Measurements from ENCODE around the gene UBAC1. TPM values are rescaled to one million over a fixed set of nuclear protein-coding genes. Genes with fewer than 3 reads are reported as not detected.
A peak's percentile ranks its signal among the peaks of the same experiment; 100 is the strongest.

UBAC1 gene
- 10 to 100 TPM; 64.9 to 65.7 TPM for total RNA-seq
- long read RNA-seq, transcript UBAC1-201 (10 exons, 1,867 nt) = major isoform, 131 of 159 reads
- long read RNA-seq, partial matches to known transcripts = 7 of 159 reads
- long read RNA-seq, other reads (novel, unspliced or antisense) = 20 of 159 reads

DNA sequence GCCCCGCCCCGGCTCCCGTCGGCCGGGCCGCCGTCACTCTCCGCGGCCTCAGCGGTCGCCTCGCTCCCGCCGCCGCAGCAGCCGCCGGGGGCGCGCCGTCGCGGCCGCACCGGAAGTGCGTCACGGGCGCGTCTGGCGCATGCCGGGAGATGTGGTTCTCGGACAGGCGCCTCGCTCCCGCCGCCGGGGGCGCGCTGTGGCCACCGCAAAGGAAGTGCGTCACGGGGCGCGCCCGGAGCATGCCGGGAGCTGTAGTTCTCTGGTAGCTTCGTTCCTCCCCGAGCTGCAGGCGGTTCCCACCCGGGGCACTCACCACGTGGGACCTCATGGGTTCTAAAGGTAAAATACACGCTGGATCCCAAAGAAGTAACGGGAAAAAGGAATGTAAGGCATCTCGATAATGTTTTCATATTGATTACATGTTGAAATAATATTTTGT, at the start of gene UBAC1:
Gene UBAC1, minus strand, starts transcription at position 97 of the 439 bp plus-strand sequence. CDS start 211 bp downstream, outside the sequence.
- DNase-seq = peak; percentile 98
- intact Hi-C loops (cut with DNase I) = no loop called here
- ATAC-seq = peak; percentile 92 to 94

- DNase-seq (peak; percentile 69), ATAC-seq (peak; percentile 29 to 42)
- intact Hi-C loops (cut with DNase I) = no loop called here
Measured at GRCh38 chr9:136010615-136011361, 49.6 kb upstream of the UBAC1 start.

DNA sequence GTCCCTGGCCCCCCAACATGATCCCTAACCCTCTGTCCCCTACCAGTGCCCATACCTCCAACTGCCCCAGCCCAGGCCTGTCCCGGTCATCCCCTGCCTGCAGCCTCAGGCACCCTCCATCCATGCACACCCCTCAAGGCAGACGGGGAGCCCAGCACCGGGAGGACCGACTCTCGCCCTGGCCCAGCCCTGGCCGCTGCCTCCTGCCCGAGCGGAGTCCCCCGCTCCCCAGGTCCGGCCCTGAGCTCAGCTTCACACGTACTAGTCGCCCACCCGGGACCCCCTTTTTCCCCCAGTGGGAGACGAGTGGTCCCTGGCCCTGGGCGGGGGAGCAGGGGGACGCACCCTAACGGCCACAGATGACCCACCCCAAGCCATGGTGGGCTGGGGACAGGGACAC, 49.0 kb upstream of the UBAC1 start:
- intact Hi-C loops (cut with DNase I) = no loop called here
- no peak for ATAC-seq
- peak; percentile 22 for DNase-seq

- ATAC-seq = no peak
- DNase-seq = peak; percentile 14
- intact Hi-C loops (cut with DNase I) = no loop called here
Measured at GRCh38 chr9:136009516-136009915, 48.3 kb upstream of the UBAC1 start.

- intact Hi-C loops (cut with DNase I) = no loop called here
- DNase-seq = no peak
- ATAC-seq = no peak
Measured at GRCh38 chr9:136008693-136008997, 47.5 kb upstream of the UBAC1 start.

GRCh38 chr9:136007934-136008692, 46.9 kb upstream of the UBAC1 start:
- DNase-seq (no peak), ATAC-seq (no peak)
- intact Hi-C loops (cut with DNase I) = no loop called here

DNA sequence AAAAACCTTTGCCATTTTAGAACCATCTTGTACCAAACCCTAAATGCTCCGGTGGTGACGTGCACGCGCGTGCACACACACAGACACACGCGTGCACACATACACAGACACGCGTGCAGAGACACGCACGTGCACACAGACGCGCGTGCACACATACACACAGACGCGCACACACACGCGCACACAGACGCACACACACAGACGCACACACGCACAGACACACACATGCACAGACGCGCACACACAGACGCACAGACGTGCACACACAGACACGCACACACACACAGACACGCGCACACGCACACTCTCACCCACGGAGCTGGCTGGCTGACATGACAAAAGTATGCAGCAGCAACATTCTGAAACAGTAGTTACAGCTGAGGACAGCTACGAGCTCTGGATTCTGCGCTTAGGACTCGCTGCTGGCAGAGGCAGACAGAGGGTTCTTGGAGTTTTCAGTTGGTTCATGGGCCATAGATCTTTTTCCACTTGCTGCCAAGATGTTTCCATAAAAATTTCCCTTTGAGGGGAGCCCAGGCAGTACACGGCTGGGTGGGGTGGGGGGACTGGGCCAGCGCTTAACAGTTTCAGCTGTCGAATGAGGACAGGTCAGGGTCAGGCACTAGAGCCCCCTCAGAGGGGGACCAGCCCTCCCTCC, 46.2 kb upstream of the UBAC1 start:
- DNase-seq = no peak
- ATAC-seq = no peak
- intact Hi-C loops (cut with DNase I) = no loop called here

- no peak for ATAC-seq
- intact Hi-C loops (cut with DNase I) = no loop called here
- DNase-seq = no peak
Measured at GRCh38 chr9:136006169-136006568, 45.0 kb upstream of the UBAC1 start.

DNA sequence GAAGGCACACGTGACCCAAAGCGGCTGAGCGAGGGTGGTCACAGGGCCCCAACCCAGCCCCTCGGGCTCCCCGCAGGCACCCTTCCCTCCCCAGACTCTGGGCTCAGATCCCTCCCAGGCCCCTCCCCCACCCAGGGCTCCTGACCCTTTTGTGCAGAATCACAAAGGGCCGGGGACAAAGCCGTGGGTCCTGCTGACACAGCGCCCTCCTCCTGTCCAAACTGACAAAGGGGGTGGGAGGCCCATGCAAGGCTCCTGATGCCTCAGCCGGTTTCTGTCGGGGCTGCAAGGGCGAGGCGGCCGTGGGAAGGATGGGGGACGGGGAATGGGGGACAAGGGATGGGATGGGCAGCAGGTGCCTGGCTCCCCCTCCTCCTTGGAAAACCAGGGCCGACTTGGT, 43.5 kb upstream of the UBAC1 start:
- no peak for ATAC-seq
- intact Hi-C loops (cut with DNase I) = no loop called here
- no peak for DNase-seq

GRCh38 chr9:136004219-136004618, 43.0 kb upstream of the UBAC1 start:
- intact Hi-C loops (cut with DNase I) = no loop called here

DNA sequence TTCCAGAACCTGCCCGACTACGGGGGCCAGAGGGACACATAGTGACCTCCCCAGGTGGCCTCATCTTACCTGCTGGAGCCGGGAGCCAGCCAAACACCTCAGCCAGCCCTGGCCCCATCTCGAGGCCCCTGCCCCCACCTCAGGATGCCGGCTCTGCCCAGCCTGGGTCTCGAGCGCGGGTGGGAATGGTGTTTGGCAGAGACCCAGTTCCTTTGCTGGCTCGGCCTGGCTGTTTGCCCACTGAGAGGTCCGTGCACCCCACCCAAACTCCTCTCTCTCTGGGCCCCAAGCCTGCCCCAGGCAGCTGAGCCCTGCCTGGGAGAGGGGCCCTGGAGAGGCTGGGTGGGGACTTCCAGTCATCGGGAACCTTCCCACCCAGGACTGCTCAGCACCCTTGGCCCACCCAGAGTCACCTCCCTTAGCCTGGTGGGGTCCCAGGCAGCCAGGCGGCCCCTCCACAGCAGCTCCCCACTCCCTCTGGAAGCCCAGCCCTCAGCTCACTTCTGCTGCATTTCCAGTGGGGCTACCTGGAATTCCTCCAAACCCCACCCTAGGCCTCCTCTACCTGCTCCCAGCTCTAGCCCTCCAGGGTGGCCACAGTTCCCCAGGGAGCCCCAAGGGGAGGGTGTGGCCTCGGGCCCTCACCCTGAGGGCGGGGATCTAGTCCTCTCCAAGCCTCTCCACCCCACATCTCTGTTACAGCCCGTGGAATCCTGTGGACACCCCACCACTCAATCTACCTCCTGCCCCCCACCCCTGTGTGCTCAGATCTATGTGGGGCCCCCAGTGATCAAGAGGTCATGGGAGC, 42.4 kb upstream of the UBAC1 start:
- DNase-seq (no peak), ATAC-seq (peak; percentile 14 to 17)
- intact Hi-C loops (cut with DNase I) = no loop called here

More at GRCh38 chr9:136004219-136004618, 43.0 kb upstream of the UBAC1 start:
- DNase-seq (no peak), ATAC-seq (no peak)

DNA sequence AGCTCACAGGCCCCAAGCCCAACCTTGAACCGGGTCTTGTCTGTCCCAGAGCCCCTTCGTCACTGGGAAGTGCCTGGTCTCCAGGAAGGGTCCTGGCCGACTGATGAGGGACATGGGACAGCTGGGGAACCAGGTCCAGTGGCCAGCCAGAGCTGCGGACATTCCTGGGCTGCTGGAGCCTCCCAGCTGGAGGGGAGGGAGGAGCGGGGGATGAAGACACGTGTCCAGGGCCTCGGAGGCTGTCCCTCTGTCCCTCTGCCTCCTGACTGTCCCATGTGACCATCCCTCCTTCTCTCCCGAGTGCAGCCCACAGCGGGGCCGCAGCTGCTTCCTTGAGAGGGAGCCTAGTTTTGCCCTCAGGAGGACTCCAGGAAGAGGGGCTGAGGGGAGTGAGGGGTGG, 41.7 kb upstream of the UBAC1 start:
- intact Hi-C loops (cut with DNase I) = no loop called here
- no peak for DNase-seq
- ATAC-seq = peak; percentile 56 to 64

DNA sequence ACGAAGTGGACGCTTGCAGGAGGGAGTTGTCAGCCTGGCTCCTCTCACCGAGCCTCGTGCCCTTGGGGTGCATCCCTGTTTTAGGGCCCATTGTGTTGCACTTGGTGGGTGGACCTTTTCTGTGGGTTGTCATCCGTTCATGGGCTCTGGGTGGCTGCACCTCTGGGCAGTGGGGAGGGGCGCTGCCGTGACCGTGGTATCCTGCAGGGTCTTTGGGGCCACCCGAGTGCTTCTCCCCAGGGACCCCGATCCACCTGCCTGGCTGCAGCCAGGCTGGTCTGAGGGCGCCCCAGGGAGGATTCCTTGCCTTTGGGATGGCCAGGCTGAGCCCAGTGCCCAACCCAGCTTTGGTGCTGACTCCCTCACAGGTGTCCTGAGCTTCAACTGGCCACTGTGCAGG, 41.0 kb upstream of the UBAC1 start:
- intact Hi-C loops (cut with DNase I) = no loop called here
- peak in 1 of 2 donors; percentile 4 for ATAC-seq
- DNase-seq = no peak

DNA sequence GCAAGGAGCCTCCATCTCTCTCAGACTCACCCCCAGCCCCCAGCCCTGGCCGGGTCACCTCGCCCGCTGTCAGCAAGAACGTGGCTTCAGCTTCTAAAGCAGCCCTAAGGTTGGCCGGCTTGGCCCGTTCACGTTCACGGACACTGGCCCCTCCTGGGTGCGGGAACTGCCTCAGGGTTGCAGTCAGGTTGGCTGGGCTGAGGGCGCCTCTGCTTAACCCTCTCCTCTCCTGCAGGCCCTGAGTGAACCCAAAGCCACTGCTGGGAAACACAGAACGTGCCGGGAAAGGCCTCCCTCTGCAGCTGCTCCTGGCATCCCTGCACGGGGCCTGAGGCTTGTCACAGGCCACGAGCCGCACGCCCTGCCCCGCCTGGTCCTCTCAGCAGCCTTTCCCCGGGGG, 40.1 kb upstream of the UBAC1 start:
- ATAC-seq (no peak), DNase-seq (no peak)

GRCh38 chr9:135998410-135999071, 37.4 kb upstream of the UBAC1 start:
- intact Hi-C loops (cut with DNase I) = no loop called here
- no peak for ATAC-seq

More for the DNA sequence above, 40.1 kb upstream of the UBAC1 start:
- intact Hi-C loops (cut with DNase I) = no loop called here

GRCh38 chr9:135998016-135998380, 36.8 kb upstream of the UBAC1 start:
- DNase-seq = no peak
- ATAC-seq = no peak
- intact Hi-C loops (cut with DNase I) = no loop called here

More at GRCh38 chr9:135998410-135999071, 37.4 kb upstream of the UBAC1 start:
- DNase-seq = no peak

GRCh38 chr9:135997090-135998015, 36.2 kb upstream of the UBAC1 start:
- intact Hi-C loops (cut with DNase I) = no loop called here
- DNase-seq (no peak), ATAC-seq (no peak)

- no peak for ATAC-seq
Measured at GRCh38 chr9:135995816-135996215, 34.6 kb upstream of the UBAC1 start.

More at GRCh38 chr9:135995816-135996215, 34.6 kb upstream of the UBAC1 start:
- DNase-seq = no peak
- intact Hi-C loops (cut with DNase I) = no loop called here

All from left cardiac atrium (tissue), 4 donors.